Calu3 (cell line): ENCODE results near the gene LMBRD2. TPM values are rescaled to one million over a fixed set of nuclear protein-coding genes. Genes with fewer than 3 reads are reported as not detected.

ENCODE experiments used
- BruUV-seq: library from RNA; stranded (reverse); fragments of 400-500 nt; replicated peaks from 2 replicates; lab custom pipeline; 2021; lab: Mats Ljungman, UMichigan
- CTCF ChIA-PET: fragments of 300-600 bp; sonication (Branson Sonifier 250); formaldehyde crosslinking; loops from one replicate; lab custom pipeline; 2022; ENCODE audit warnings: antibody characterized with exemption; lab: Charles Lee
- DNase-seq: peaks from one replicate; pipeline ENCODE4 v3.0.0; 2022
- H3K27ac Mint-ChIP-seq: one replicate; pipeline ENCODE4 v1.8.0; 2022; ENCODE audit warnings: mixed read lengths; ENCODE audit not compliant: unreplicated experiment
- H3K27me3 Mint-ChIP-seq: one replicate; pipeline ENCODE4 v1.8.0; 2022; ENCODE audit warnings: mixed read lengths; ENCODE audit not compliant: unreplicated experiment
- H3K36me3 Mint-ChIP-seq: one replicate; pipeline ENCODE4 v1.8.0; 2022; ENCODE audit warnings: mild to moderate bottlenecking, moderate library complexity, mixed read lengths; ENCODE audit not compliant: insufficient read depth, unreplicated experiment
- H3K4me1 Mint-ChIP-seq: one replicate; pipeline ENCODE4 v1.8.0; 2022; ENCODE audit warnings: mild to moderate bottlenecking, low read depth, mixed read lengths; ENCODE audit not compliant: unreplicated experiment
- H3K4me3 Mint-ChIP-seq: one replicate; pipeline ENCODE4 v1.8.0; 2022; ENCODE audit warnings: mild to moderate bottlenecking, low read depth, moderate library complexity, mixed read lengths; ENCODE audit not compliant: unreplicated experiment
- H3K9me3 Mint-ChIP-seq: one replicate; pipeline ENCODE4 v1.8.0; 2022; ENCODE audit warnings: low read depth, mixed read lengths; ENCODE audit not compliant: unreplicated experiment
- intact Hi-C: fragments of 100-400 bp; cut with micrococcal nuclease; formaldehyde crosslinking; loops from one replicate; pipeline ENCODE4 v1.10.0; 2022; ENCODE audit not compliant: unreplicated experiment
- total RNA-seq: library from RNA; stranded (reverse); gene quantifications from 2 replicates; pipeline ENCODE4 v1.2.3, GENCODE V29; 2022
- TF ChIP-seq, protein P1 (sequence below): fragments of 200-600 bp; IDR thresholded peaks from one replicate; pipeline ENCODE4 v1.8.0; 2022; ENCODE audit warnings: antibody characterized with exemption; ENCODE audit not compliant: unreplicated experiment

The LMBRD2 gene
- total RNA-seq, 1 experiment from 2014 or later = 12.1 TPM

DNA sequence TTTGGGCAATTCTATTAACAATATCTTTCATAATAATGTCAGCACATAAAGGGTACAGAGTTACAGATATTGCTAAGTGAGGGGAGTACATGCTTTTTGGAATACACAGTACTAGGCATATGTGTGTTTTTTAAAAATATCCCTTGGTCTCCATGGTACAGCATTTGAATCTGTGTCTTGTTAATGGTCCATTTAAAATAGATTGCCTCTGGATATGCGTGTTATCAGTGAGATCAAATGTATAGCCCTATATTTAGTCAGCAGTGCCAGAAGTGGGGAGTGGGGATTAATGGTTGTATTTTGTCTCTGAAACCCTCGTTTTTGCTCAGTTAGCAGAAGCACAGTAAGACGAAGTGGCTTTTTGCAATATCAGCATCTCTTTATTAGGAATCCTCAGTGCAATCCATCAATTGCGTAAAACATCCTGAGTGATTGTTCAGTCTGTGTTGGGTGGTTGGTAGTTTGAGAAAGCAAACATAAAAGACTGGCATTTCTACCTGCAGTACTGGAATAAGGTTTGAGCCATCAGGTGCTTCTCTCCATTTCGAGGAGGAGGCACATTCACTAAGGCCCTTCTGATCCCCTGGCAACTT, 19.2 kb upstream of the LMBRD2 start:
- CTCF ChIA-PET = no interaction called here
- peaks cover 7% of the 10 kb centered on the region for H3K36me3 Mint-ChIP-seq
- H3K4me1 Mint-ChIP-seq = no peaks in the 10 kb centered on the region
- no peaks in the 10 kb centered on the region for H3K9me3 Mint-ChIP-seq
- intact Hi-C loops = no loop called here
- TF ChIP-seq, protein P1, sequence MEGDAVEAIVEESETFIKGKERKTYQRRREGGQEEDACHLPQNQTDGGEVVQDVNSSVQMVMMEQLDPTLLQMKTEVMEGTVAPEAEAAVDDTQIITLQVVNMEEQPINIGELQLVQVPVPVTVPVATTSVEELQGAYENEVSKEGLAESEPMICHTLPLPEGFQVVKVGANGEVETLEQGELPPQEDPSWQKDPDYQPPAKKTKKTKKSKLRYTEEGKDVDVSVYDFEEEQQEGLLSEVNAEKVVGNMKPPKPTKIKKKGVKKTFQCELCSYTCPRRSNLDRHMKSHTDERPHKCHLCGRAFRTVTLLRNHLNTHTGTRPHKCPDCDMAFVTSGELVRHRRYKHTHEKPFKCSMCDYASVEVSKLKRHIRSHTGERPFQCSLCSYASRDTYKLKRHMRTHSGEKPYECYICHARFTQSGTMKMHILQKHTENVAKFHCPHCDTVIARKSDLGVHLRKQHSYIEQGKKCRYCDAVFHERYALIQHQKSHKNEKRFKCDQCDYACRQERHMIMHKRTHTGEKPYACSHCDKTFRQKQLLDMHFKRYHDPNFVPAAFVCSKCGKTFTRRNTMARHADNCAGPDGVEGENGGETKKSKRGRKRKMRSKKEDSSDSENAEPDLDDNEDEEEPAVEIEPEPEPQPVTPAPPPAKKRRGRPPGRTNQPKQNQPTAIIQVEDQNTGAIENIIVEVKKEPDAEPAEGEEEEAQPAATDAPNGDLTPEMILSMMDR = no peak
- H3K27ac Mint-ChIP-seq = no peak overlapping the region
- BruUV-seq = no TSS peak
- H3K4me3 Mint-ChIP-seq = no peak overlapping the region
- H3K27me3 Mint-ChIP-seq = no peaks in the 10 kb centered on the region
- no peak for DNase-seq

DNA sequence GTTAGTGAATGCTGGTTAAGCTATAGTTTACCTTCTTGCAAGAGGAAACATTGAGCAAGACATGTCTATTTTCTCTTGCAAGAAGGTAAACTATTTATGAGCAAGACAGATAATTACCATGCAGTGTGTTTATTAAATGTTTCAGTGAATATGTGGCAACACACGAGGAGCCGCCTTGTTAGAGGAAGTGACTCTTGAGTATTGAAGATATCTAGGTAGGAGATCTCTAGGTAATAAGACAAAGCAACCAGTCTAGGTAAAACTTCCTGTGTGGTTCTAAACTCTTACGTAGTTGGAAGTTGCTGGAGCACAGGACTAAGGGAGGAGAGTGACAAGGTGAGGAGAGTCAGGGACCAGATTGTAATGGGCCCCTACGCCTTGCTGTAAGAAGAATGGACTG, 17.1 kb upstream of the LMBRD2 start:
- H3K36me3 Mint-ChIP-seq = peaks cover 7% of the 10 kb centered on the region
- H3K4me3 Mint-ChIP-seq = no peak overlapping the region
- no peaks in the 10 kb centered on the region for H3K9me3 Mint-ChIP-seq

DNA sequence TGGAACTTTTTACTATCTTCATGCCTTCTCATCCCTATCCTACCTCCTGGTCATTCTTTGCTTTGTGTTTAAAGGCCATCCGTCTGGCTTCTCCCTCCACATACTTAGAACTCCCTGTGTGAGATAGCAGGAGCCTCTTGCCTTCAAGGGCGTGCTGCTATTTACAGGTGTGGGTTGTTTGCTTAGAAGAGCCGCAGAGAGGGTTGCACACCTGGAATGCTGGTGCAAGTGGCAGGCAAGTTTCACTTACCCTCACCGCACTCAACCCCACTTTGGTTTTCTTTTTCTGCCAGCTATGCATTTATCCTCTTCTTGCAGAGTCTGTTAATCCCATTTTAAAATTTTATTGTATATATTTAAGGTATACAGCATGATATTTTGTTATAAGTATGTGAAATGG, 12.8 kb upstream of the LMBRD2 start:
- CTCF ChIA-PET = no interaction called here
- BruUV-seq = no TSS peak
- intact Hi-C loops = no loop called here
- no peaks in the 10 kb centered on the region for H3K4me1 Mint-ChIP-seq
- no peaks in the 10 kb centered on the region for H3K9me3 Mint-ChIP-seq
- H3K27me3 Mint-ChIP-seq = no peaks in the 10 kb centered on the region
- H3K36me3 Mint-ChIP-seq = peaks cover 7% of the 10 kb centered on the region
- H3K4me3 Mint-ChIP-seq = no peak overlapping the region
- no peak for DNase-seq
- no peak overlapping the region for H3K27ac Mint-ChIP-seq
- TF ChIP-seq, protein P1 = no peak

More for the DNA sequence above, 17.1 kb upstream of the LMBRD2 start:
- Mint-ChIP-seq H3K4me1 (no peaks in the 10 kb centered on the region), H3K27ac (no peak overlapping the region), H3K27me3 (no peaks in the 10 kb centered on the region)
- no peak for DNase-seq
- CTCF ChIA-PET = interaction anchor here (0.5 kb wide), 1 partner anchor 50 kb away, joined by 3 read pairs; no protein-coding TSS in a partner anchor
- no TSS peak for BruUV-seq
- TF ChIP-seq, protein P1 = no peak
- intact Hi-C loops = no loop called here

DNA sequence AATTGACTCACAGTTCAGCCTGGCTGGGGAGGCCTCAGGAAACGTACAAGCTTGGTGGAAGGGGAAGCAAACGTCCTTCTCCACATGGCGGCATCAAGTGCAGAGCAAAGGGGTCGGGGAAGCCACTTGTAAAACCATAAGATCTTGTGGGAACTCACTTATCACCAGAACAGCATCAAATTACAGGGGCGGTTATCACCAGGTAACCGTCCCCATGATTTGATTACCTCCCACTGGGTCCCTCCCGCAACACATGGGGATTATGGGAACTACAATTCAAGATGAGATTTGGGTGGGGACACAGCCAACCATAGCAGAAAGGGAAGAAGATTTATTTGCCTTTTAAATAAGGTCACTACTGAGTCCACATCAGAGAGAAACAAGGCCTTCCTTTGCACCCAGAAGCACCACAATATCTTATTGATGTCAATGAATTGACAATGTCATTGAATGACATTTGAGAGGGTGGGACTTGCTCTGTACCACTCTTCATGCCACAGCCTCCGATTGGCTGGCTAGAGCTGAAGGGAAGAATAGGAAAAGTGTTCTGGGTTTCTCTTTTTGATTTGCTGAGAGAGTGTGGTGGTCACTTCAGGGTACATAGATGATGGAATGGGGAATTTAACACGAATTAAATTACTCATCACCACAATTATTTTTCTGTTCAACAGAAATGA, 11.3 kb upstream of the LMBRD2 start:
- Mint-ChIP-seq H3K9me3 (no peaks in the 10 kb centered on the region), H3K27me3 (no peaks in the 10 kb centered on the region), H3K27ac (no peak overlapping the region), H3K4me1 (no peaks in the 10 kb centered on the region), H3K4me3 (no peak overlapping the region), H3K36me3 (peaks cover 7% of the 10 kb centered on the region)
- CTCF ChIA-PET = no interaction called here
- DNase-seq = no peak
- BruUV-seq = no TSS peak
- intact Hi-C loops = no loop called here
- TF ChIP-seq, protein P1 = no peak
